NCI-H2107 (cell line): Measurements from ENCODE around the gene ZFHX2.

Source experiments
- DNase-seq: peaks from one replicate; lab custom pipeline; 2025; lab: John Stamatoyannopoulos, UW

Gene ZFHX2

DNA sequence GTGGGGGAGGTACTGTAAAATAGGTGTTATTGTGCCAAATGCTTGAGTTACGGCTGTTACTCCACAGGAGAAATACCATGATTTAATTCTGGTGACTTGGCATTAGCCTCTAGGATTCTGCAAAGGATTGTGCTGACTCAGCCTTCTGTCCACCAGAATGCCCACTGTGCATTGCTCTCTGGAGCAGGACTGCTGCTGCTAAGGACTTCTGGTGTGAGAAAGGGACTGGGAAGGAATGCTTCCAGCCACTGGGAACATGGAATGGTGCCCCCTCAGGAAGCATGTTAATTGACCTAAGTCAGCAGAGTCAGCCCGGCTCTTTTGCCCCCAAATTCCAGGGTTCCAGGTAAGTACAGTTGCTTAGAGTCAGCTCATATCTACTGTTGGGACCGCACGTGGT lies 32.9 kb downstream of the ZFHX2 start:
- DNase-seq = no peak

DNA sequence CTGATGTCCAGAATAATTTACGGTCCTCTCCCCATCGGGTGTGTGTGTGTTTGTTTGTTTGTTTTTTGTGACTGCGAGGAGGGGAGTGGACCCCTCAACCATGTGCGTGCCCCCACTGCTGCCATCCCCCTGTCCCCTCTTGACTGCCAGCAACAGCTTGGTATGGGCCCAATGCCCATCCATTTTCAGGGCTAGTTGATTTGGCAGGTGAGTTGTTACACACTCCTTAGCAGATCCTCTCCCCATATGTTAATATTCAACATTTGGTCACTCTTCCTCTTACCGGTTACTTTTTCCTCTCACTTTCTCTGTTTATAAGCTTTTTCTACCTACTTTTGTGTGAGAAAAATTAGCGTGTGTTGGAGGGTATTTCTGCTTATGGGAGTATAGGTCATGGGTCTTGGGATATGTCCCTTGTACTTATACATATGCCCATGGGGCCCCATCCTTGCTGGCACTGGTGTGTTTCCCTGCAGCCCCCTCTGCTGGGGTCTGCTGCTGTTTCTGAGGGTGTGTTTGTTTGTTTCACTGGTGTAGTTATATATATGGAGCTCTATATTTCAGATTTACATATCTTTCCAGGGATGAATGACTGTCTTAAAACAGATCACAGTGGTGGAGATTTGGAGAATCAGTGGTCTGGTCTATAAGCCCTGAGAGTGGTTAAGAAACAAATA lies 33.8 kb downstream of the ZFHX2 start:
- DNase-seq = no peak

DNA sequence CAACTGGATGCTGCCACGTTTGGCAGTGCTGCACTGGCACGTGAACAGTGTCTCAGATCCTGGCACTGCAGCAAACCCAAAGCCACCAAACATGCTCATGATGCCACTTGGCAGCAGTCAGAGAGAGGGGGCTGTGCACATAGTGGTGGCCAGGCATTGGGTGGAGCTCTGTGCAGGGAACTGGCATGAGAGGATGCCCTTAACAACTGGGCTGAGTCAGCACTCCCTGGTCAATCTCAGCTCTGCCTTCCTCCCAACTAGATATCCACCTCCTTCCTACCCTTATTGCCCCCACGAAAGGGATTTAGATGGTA lies 37.0 kb downstream of the ZFHX2 start:
- no peak for DNase-seq

DNA sequence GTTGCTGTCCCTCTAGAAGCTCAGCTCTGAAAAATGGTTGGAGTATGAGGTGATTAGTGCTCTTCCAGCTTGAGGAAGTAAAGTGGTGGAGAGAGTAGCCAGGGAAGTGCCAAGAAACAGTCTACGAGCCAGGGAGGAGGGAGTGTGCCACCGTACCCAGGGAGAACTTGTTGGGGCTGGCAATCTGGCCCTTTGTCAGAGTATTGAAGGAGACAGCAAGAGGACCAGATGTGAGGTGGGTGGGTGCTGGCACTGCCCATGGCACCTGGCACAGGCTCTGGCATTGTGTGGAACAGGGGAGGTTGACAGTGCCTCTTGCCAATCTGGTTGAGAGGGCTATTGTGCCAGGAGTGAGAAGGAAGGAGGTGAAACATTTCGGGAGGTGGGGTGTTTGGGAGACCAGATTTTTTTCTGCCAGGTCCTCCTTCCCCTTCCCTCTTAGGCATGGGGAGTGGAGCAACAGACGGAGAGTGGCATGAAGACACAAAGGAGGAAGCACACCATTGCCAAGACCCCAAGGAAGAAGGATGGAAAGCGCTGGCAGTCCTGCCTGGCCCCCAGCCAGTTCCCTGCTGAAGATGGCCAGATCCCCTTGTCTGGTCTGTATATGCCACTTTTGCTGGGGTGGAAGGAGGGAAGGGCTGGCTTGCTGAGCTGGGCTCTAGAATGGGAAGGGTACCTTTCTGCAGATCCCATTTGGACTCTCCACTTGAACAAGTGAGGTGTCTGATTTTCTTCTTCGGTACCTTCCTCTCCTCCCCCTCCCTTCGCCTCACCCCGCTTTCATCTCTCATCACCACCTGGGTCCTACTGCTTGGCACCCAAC lies 37.5 kb downstream of the ZFHX2 start:
- DNase-seq = no peak

DNA sequence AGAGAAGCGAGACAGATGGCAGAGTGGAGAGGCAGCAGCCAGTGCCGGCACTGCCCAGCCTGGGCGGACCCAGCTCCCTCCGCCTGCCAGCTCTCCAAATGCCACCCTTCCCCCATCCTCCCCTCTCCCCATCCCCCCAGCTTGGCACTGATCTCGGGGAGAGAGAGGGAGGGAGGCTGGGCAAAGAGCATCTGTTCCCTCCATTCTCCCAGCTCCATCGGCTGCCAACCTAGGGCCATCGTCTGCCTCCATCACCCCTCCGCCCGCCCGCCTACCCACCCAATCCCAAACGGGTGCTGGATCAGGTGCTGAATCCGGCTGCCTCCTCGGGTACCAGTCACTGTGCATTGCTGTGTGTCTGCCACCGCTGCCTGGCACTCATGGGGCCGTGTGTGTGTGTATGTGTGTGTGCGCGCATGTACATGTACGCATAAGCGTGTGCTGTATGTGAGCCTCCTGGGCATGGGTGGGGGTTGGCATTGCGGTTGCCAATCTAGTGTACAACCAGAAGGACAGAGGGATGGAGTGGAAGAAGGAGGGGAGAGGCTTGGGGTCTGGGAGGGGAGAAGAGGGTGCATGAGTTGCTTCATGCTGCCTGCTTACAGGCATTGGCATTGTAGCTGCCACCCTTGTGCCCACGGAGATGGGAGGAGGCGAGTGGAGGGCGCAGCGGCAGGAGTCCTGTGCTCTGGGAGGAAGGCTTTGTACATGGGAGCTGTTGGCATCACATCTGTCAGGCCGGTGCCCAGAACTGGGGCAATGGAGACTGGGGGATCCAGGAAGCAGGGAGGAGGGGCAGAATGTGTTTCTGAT lies 38.4 kb downstream of the ZFHX2 start:
- DNase-seq = peak; percentile 87

DNA sequence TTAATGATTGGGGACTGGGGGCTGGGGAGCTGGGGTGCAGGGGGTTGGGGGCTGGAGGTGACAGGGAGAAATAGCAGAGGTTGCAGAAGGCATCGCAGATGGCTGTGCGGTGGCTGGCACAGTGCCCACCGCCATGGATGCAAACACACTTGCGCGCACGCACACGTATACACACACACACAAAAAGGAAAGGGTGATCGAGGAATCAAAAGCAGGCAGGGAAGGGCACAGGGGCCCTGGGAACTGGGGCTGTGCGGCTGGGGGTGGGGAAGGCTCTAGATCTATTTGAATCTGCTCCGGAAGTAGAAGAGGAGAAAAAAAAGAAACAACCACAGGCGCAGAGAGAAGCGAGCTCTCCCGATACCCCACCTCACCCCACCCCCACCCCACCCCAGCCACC lies 39.4 kb downstream of the ZFHX2 start:
- DNase-seq = peak; percentile 81

DNA sequence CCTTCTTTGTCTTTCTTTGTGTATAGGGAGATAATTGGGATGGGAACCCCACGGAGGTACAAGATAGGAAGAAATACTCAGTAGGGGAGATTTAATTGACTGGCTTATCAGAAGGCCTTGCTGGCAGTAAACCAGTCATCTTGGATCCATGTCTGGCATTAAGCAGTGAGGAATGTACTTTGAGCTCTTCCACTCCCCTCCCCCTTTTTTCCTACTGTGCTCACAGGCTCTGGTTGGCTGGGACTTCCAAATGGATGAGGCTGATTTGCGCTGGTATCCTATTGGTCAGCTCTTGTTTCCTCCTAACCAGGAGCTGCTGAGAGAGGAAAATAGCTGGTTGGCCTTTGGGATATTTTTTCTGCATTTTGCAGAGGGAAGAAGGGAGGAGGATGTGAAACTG lies 57.3 kb downstream of the ZFHX2 start:
- DNase-seq = no peak

DNA sequence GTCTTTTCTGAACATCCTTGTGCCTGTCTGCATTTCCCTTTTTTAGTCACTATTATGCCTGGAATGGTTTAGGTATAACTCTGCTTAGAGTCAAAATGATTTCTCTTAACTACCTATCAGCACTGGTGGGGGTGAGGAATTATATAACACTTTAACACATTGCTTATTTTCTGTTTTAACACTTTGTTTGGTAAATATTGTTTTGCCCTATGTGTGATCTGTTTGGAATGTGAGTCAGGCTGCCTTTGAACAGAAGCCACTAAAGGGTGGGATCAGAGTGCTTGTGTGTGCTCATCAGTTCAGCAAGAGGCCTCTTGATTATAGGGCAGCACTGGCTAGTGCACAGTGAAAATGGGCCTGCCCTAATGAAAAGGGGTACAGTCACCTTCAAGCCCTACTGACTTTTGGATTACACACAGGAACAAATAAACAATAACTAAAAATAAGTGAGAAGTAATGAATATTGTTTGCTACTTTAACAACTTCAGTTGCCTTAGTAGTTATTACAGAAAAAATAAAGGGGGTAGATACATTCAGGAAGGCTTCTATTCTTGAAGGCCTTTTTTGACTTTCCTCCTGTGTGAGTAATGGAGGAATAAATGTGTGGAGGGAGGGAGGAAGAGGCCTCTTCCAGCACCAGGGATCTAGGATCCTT lies 58.8 kb downstream of the ZFHX2 start:
- DNase-seq = no peak

DNA sequence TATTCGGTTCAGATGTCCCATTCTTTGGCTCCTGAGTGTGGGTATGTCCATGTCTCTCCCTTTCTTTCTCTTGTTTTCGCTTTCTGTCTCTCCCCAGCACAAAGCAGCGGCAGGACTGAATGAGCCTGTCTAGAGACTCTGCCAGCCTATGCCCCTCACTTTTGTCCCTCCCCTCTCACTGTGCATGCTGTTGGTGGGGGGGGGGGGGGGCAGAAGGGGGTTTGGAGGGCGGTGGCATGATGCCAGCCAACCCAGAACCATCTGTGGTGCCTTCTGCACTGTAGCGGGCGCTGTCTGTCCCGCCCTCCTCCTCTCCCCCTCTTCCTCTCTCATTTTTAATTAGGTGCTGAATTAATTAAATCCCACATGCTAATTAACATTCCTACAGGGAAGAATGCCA lies 64.3 kb downstream of the ZFHX2 start:
- no peak for DNase-seq

DNA sequence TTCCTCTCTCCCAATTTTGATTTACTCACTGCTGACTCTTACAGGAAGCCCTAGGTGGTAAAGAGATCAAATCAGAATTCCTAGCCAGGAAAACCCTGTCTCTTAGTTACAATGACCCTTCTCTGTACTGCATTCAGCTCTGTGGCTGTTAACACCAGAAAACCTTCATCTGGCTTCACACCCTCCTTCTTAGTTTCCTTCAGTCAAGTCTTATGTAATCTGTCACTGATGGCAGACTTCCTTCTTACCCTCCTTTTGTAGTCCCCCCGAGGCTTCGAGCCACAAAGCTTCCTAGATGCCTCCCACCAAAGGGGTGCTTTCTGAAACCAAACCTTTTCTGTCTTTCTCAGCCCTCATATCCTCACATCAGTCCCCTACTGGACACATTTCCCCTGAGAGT lies 65.5 kb downstream of the ZFHX2 start:
- no peak for DNase-seq

DNA sequence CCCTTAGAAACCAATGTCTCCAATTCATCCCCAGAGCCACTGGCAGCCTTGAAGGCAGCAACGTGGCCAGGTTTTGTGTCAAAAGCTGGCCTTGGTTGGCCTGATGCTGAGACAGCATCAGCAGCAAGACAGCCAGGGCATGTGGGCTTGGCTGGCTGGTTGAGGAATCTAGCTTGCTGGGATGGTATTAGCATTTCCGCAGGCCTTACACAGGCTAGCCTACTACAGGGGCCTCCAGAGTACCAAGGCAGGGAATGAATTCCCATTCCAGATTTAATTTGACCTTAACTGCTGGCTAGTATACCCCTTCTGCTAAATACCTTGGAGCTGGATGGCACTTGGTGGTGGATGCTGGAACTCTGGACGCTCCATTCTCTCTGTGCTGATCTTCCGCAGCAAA lies 66.2 kb downstream of the ZFHX2 start:
- DNase-seq = no peak

DNA sequence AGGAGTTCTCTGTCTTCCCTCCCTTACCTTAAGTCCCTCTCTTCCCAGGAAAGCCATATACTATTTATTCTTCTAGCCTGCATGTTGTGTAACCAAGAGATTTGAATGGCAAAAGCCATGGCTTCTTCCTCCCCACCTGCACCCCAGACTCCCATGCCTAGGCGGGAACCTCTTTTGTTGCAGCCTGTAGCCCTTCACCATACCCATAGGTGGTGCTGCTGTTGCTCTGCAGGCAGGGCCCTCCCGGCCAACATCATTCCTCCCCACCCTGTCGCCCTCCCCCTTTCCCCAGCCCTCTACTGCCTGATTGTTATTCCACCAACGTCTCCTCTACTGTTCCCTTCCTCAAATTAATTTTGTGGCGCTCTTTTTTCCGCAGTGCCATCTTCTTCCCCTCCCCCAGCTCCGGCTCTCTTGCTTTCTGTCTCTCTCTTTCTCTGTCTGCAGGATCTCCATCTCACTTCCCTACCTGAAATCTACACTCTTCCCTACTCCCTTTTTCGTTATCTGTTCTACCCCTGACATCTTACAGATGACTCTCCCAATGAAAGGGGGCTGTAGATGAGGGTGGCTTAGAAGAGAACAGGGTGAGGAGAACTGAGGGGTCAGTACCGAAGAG lies 68.2 kb downstream of the ZFHX2 start:
- peak; percentile 87 for DNase-seq

DNA sequence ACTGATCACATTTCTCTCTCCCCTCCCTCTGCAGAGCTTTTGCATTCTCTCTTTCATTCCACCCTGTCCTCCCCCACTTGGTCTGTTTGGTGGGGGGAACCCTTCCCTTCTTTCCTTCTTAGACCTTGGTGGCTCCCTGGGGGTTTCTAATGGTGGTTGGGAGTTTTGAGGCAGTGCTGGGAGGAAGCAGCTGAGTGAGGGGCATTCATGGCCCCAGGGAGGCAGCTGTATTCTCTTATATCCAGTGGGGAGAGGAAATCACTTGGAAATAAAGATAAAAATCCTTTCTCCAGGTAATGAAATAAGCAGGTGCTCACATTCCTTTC lies 68.8 kb downstream of the ZFHX2 start:
- no peak for DNase-seq

DNA sequence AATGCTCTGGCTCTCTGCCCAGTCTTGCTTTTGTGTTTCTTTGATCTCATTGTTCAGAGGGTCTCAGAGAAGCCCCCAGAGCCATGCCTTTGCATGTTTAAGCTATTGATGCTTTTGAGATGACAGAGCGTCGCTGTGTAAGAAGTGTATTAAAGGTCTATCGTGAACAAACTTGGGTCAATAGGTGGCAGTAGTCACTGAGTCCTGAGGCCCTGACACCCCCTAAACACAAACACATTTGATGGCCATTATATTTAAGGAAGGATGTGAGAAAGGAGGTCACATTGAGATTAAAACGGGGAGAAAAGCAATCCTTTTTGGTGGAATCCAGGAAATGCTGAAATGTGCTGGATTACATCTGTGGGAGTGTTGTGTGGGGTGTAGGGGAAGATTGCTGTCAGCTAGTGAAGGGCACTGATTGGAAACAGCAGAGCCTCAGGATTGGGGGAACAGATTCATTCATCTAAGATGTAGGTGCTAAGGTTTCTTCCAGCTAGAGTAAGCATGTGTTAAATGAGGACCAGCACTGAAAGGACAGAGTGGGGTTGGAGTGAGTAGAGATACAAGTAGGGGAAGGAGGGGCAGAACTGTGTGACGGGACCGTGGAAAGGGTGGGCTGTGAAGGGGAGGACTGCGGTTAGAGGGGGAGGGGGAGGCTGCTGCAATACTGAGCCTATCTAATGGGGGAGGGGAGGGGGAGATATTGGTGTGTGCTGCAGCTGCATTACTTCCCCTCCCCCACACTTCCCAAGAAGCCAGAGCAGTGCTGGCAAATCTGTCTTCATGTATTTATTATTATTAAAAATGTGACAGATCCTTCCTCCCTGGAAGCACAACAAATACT lies 69.4 kb downstream of the ZFHX2 start:
- DNase-seq = no peak

DNA sequence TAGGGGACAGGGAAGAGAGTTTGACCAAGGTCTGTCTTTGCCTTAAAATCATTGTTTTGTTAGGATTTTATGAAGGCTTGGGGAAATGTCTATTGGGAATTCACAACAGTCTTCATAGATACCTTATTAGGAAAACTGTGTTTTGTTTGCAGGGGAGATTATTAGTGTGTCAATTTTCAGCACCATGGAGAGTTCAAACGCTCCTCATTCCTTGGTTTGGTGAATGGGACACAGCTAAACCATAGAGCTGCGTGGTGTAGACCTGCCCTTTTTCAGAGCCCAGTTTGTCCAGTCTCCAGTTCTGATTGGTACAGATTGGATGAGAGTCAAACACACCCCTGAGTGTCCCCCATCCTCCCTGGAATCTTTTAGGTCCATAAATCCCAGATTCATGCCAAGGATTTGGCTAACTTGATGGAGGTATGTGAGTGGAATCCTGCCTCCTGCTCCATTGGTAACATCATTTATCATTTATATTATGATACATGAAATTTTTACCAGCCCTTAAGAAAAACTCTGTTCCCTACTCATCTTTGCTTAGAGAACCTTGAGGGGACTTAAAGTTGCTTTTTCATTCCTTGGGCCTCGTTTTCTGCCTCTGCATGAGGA lies 70.1 kb downstream of the ZFHX2 start:
- DNase-seq = no peak

DNA sequence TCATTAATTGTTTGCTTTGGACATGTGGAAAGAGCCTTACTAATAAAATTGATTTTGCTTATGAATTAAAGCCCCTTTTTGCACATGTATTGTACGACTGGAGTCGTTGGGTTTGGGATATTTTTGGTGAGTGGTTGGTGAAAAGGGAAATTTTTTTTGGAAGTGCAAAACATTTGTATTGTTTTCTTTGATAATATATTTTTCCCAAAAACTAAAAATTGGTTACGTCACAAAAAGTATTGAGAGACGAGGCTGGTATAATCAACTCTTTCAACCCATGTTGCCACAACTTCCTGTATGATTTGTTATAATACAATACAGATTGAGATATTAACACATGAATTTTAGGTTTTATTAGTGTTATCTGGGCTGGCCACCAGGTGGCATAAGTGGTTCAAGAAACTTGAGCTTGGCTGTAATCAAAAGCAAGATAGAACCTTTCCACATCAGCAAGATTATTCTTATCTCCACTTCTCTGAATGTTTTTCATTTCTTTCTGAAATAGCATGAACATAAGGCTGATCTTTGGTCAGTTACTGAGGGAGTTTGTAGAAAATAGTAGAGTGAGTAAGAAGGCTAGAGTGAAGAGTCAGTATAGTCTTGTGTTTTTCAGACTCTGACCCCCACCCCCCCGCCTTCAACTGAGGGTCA lies 73.3 kb downstream of the ZFHX2 start:
- DNase-seq = peak; percentile 68

DNA sequence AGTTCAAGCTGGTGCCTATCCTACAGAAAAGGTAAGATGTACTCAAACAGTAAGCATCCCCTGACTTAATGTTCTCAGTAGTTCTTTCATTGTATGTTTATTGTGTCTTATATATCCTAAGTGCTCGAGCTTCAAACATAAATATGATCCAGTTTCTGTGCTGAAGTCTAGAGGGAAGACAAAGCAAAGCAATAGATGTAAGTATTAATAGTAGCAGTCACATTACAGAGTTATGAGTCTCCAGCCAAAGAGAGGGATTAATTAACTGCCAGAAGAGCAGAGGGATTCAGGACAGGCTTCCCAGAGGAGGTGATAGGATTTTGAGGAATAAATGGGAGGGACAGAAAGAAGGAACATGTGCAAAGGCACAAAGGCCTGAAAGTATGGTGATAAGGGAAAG lies 80.6 kb downstream of the ZFHX2 start:
- no peak for DNase-seq
